Head of caudate nucleus (tissue), 42 donors: ENCODE measurements around the gene C16orf74.

ENCODE experiments used
- DNase-seq, 42 donors: peaks; one replicate each; pipeline versions ENCODE4 v3.0.0 to v3.0.0-alpha.2; 2020 to 2021; ENCODE audit warnings: mixed read lengths in 7 of 42
- intact Hi-C: fragments of 100-400 bp; cut with DNase I; formaldehyde crosslinking; loops from one replicate; pipeline ENCODE4 v1.15.0; 2022

Gene C16orf74

GRCh38 chr16:85778873-85779272, 28.0 kb upstream of the C16orf74 start:
- DNase-seq: peak in 1 of 42 donors; percentile 10
- intact Hi-C loops: no loop called here

DNA sequence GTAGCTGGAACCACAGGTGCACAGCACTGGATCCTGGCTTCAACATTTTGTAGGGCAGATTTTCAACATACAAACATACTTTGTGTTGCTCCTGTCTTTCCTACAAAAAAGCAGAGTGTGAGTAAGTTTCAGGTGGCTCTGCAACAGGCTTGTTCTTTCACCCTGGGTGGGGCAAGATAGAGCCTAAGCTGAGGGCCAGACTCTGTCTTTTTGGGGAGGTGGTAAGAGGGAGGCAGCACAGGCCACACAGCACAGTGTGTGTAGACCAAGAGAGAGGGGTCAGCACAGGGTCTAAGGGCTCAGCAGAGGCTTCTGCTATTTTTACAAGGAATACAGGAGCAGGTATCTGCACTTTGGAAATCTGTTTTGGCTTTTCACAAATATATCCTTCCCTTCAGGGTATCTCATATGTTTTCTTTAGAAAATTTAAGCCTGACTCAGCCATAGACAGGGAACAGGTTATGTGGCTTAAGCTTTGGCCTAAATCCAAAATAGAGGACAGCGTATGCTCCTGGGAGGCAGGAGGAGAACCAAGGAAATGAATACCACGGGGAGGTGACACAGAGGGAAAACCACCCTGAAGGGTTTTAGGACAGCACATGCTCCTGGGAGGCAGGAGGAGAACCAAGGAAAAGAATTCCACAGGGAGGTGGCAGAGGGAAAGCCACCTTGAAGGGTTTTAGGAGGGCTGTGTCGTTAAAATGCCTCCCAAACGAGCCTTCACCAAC, 26.9 kb upstream of the C16orf74 start:
- intact Hi-C loops: no loop called here
- DNase-seq: no peak

- intact Hi-C loops: no loop called here
- no peak for DNase-seq
Measured at GRCh38 chr16:85774811-85775210, 23.9 kb upstream of the C16orf74 start.

GRCh38 chr16:85774136-85774535, 23.2 kb upstream of the C16orf74 start:
- intact Hi-C loops: no loop called here
- DNase-seq: no peak

DNA sequence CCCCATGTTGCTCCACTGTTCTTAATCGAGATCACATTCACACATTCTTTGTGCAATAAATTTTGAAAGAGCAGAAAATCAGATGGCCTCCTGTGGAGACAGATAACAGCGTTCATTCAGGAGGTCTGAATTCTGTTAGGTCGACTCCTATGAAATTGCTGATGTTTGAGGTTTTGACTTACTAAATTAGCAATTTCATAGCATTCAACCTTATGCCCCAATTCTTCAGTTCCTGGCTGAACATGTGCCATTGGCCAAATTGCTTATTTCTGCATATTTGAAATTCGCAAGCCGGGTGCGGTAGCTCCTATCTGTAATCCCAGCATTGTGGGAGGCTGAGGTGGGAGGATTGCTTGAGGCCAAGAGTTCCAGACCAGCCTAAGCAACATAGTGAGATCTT, 22.1 kb upstream of the C16orf74 start:
- intact Hi-C loops: no loop called here
- DNase-seq: no peak

GRCh38 chr16:85770741-85771140, 19.8 kb upstream of the C16orf74 start:
- no peak for DNase-seq
- intact Hi-C loops: no loop called here

- DNase-seq: no peak
- intact Hi-C loops: no loop called here
Measured at GRCh38 chr16:85768199-85768598, 17.3 kb upstream of the C16orf74 start.

- intact Hi-C loops: no loop called here
- DNase-seq: peak in 23 of 42 donors; percentile 10 to 76 (median 40)
Measured at GRCh38 chr16:85767531-85767930, 16.6 kb upstream of the C16orf74 start.

GRCh38 chr16:85765767-85766166, 14.9 kb upstream of the C16orf74 start:
- no peak for DNase-seq
- intact Hi-C loops: no loop called here

DNA sequence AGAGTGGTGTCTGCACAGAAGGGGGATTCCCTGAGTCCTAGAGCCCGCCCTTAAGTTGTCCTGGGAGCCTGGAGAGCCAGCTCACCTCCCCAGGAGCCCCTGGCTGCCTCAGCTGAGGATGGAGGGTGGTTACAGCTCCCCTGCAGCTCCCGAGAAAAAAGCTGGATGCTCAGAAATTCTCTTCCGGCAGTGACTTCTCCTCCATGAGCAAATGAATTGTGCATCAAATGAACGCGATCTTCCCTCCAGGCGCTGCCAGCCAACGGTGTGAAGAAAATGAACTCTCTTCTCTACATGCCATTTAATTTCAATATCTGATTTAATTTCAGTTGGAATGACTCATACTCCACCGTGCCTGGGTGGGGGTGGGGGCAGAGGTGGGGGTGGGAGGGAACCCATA, 14.3 kb upstream of the C16orf74 start:
- intact Hi-C loops: no loop called here
- peak in 23 of 42 donors; percentile 14 to 64 (median 31) for DNase-seq

- no peak for DNase-seq
- intact Hi-C loops: no loop called here
Measured at GRCh38 chr16:85763616-85764015, 12.7 kb upstream of the C16orf74 start.

- intact Hi-C loops: no loop called here
- no peak for DNase-seq
Measured at GRCh38 chr16:85762970-85763369, 12.1 kb upstream of the C16orf74 start.

DNA sequence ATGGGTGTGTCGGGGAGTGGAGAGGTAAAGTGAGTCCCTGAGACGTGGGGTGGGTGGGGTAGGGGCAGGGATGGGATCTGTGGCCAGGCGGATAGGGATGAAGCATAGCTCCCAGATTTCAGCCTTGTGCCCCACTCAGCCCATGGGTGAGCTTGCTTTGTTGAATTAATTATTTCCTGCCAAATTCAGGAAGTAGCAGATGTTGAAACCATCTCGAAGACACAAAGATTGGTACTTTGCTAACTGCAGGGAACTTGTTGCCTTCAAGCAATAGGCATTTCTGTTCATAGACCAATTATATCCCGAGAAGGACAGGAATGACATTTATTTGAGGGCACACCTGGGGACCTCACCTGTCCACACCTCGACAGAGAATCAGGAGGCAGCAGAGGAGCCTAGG, 11.0 kb upstream of the C16orf74 start:
- intact Hi-C loops: no loop called here
- DNase-seq: no peak

GRCh38 chr16:85759631-85760419, 8.9 kb upstream of the C16orf74 start:
- intact Hi-C loops: no loop called here
- DNase-seq: no peak

DNA sequence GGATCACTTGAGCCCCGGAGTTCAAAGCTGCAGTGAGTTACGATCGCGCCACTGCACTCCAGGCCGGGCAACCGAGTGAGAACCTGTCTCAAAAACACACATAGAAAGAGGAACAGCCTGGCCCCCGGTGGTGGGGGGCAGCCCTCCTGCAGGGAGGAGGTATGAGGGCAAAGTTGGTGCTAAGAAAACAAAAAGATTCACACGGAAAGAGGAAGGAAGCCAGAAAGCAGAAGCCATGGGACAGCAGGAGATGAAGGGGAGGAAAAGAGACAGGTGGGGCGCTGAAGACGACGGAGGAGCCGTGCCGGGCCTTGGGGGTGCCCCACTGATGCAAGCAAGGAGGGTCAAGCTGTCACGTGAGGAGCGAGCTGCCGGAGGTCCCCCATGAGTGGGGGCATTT, 8.2 kb upstream of the C16orf74 start:
- intact Hi-C loops: no loop called here
- DNase-seq: no peak

DNA sequence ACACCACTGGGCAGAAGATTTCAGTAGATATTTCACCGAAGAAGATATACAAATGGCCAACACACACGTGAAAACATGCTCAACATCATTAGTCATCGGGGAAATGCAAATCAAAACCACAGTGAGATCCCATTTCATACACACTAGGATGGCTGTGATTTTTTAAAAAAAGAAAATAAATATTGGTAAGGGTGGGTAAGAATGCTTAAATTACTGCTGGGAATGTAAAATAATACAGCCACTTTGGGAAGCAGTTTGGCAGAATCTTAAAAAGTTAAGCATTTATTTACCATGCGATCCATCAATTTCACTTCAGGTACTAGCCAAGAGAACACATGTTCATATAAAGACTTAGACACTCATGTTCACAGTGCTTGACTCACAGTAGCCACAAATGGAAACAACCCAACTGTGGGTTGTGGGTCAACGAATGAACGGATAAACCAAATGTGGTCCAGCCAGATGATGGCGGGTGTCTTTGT, 6.5 kb upstream of the C16orf74 start:
- intact Hi-C loops: no loop called here
- DNase-seq: no peak

- intact Hi-C loops: no loop called here
- no peak for DNase-seq
Measured at GRCh38 chr16:85755929-85756768, 5.3 kb upstream of the C16orf74 start.

GRCh38 chr16:85754413-85754812, 3.5 kb upstream of the C16orf74 start:
- intact Hi-C loops: no loop called here

DNA sequence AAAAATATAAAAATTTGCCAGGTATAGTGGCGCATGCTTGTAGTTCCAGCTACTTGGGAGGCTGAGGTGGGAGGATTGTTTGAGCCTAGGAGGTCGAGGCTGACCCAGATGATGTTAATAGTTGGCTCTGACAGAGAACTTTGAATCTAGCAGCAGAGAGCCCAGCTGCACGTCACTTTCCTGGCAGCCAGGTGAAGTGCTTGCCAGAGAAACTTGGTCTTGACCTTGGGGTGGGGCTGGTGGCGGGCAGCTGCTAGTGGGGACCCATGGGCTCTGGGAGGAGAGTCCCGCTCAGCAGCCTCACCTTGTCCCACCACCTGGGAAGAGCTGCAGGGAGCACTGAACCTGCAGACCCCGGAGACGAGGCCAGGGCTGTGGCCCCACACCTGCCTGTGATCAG, 3.1 kb upstream of the C16orf74 start:
- intact Hi-C loops: no loop called here

More at GRCh38 chr16:85754413-85754812, 3.5 kb upstream of the C16orf74 start:
- DNase-seq: no peak

DNA sequence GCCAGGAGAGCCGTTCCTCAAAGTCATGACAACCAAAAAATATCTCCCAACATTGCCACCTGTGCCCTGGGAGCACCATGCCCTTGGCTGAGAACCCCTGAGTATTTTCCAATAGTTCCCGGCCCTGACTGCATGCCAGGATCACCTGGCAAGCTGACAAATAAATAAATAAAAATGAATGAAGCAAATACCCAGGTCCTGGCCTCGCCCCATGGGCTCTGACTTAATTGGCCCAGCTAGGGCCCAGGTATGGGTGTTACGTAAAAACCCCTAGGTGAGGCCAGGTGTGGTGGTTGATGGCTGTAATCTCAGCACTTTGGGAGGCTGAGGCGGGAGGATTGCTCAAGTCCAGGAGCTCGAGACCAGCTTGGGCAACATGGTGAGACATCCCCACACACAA, 2.7 kb upstream of the C16orf74 start:
- DNase-seq: no peak
- intact Hi-C loops: no loop called here

More for the DNA sequence above, 3.1 kb upstream of the C16orf74 start:
- DNase-seq: no peak
